GM21367 (cell line): ENCODE measurements around the gene DHFR.

Experiments used
- ATAC-seq: cut with Tn5 transposase; IDR thresholded peaks from one replicate; pipeline ENCODE4 v1.9.1; 2021; ENCODE audit not compliant: unreplicated experiment

Gene DHFR

DNA sequence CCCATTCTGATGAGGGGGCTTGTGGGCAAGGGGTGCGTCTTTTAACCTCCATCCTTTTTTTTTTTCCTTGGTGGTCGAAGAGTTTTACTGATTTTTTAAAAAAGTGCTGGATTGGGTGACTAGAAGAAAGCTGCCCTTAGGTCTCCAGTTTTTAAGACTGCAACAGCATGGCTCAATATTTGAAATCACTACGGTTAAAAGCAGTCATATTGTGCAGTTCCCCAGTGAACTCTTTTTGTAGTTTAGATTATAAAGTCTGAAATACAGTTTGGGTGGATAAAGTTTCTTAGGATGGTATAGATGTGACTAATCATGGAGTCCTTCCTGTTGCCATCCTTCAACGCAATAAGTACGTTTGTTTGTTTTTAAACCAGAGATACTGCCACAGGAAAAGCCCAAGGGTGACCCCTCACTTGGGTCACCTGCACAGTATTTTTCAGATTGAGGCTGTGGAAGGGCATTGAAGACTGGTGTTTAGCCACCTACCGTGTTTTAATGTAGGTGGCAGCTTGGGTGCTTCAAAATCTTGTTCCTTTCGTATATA, 520 bp upstream of the DHFR start:
- ATAC-seq, result no peak

GRCh38 chr5:80654054-80654390, 761 bp downstream of the DHFR start:
- ATAC-seq, result no peak

DNA sequence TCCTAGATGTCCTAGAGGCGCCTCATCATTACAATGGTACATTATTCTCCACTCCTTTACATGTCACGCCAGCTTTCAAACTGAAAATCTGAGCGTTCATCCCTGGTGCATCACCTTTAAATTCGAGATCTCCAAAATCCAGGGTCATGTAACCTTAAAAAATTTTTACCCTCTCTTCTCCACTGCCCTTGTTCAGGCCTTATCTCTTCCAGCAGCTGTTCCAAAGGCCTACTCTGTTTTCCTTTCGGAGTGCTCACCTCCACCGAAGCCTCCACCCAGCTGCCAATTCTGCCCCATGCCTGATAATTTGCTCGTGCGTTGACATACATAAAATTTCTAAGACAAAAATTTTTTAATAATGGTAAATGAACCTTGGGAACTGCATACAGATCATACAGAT, 1.3 kb downstream of the DHFR start:
- ATAC-seq, result no peak

DNA sequence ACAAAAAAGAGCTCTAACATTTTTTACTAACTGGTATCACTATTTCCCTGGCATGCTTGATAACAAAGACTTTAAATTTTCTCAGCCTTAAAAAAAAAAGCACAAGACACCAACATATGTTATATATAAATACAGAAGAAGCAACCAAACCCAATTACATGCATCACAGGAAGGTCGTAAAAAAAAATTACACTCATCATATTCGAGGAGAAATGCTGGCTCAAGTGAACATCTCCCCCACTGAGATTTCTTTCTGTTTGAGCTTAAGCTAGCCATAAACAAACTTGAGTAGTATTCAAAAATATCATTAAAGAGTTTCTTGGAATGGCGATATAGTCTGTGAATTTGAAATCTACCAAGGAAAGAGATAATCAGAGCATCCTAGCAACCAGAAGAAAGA, 7.9 kb downstream of the DHFR start:
- no peak for ATAC-seq

GRCh38 chr5:80644900-80645299, 9.9 kb downstream of the DHFR start:
- ATAC-seq, result no peak

DNA sequence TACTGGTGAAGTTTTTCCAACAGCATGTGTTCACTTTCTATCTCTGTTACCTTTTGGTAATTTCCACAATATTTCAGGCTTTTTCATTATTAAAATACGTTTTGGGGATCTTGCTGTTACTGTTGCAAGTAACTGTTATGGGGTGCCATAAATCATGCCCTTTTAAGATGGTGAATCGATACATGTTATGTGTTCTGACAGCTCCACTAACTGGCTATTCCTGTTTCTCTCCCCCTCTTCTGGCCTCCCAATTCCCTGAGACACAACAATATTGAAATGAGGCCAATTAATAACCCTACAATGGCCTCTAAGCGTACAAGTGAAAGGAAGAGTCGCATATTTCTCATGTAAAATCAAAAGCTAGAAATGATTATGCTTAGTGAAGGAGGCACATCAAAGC, 13.4 kb downstream of the DHFR start:
- no peak for ATAC-seq

GRCh38 chr5:80634193-80634592, 20.6 kb downstream of the DHFR start:
- ATAC-seq, result no peak

GRCh38 chr5:80632700-80633099, 22.1 kb downstream of the DHFR start:
- no peak for ATAC-seq

DNA sequence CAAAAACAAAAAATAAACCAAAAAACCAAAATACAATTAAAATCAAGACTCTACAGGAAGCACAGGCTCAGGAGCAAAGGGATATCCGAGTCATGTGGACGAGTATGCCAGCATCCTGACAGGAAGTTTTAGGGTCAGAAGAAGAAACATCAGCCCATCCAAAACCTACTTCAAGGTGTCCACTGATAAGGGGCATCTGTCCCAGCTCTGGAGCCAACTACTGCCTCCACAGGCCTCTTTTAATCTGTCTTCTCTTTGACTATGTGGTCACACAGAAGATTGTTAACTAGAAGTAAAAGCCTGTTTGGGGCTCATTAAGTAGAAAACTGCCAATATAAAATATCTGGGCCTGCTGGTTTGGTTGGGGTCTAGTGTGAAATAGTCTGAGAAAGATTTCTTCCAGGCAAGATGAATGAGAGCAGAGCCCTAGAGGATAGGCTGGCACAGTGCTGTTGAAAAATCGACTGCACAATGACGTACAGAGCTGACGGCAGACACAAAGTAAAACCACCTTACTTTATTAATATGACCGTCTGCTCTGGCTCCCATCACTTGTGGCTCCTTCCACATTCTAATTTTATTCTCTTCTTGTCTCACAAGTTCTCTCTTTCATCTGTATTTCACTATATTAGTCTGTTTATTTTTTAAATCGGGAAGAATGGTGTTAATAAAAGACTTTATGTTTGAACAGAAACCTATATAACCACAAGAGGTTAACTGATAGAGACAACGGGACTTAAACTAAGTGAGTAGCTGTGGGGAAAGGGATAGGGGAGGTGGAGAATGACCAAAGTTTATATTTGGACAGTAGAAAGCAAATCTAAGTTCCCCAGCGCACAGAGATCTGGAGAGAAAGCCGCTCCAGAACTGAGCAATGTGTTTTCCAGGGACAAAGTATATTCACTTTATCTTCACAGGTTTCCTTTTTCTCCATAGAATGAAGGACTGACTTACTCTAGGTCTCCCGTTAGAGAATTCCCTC, 23.2 kb downstream of the DHFR start:
- ATAC-seq, result no peak

DNA sequence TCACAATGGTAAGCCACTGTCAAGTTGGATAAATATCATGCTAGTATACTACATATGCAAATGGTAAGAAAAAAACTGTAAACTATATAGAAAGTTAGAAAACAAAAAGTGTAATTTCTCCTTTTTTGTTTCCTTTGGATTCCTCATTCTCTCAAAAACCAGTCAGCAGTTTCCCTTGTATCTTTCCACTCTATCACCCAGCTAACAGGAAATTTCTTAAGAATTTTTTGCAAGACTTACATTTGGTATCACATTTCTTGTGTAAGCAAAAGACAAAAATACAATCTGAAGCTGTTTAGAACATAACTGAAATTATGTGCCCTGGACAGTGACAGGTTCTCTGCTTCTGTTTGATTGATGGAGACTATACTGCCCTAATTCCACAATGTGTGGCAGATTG, 25.5 kb downstream of the DHFR start:
- no peak for ATAC-seq

DNA sequence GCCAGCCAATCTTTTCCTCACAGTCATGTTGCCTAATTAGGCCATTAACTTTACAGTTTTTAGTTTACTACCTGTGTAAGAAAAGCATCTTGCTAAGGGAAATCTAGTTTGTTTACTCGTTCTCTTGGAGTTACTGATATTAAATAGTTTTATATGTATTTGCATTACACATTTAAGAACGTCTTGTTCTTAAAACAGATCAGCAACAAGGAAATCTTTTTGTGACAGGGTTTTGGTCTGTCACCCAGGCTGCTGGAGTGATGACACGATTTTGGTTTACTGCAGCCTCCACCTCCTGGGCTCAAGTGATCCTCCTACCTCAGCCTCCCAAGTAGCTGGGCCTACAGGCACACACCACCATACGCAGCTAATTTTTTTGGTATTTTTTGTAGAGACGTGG, 29.6 kb downstream of the DHFR start:
- ATAC-seq, result no peak

GRCh38 chr5:80623999-80624398, 30.8 kb downstream of the DHFR start:
- no peak for ATAC-seq

DNA sequence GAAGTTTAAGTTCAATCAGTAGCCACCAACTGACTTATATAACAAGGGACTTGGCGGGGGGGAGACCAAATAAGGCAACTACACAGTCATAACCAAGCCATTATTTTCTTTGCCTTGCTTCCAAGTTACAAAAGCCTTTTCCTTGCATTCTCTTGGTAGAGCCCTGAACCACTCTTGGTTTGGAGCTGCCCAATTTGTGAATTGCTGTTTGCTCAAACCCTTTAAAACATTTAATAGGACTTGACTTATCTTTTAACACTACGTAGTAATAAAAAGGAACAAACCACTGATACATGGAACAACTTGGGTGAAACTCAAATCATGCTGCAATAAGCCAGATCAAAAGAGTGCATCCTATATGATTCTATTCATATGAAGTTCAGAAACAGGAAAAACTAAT, 32.0 kb downstream of the DHFR start:
- no peak for ATAC-seq

- no peak for ATAC-seq
Measured at GRCh38 chr5:80620211-80620610, 34.6 kb downstream of the DHFR start.

- no peak for ATAC-seq
Measured at GRCh38 chr5:80619086-80619485, 35.7 kb downstream of the DHFR start.

- ATAC-seq, result no peak
Measured at GRCh38 chr5:80618438-80618837, 36.3 kb downstream of the DHFR start.

- no peak for ATAC-seq
Measured at GRCh38 chr5:80615266-80615914, 39.4 kb downstream of the DHFR start.

DNA sequence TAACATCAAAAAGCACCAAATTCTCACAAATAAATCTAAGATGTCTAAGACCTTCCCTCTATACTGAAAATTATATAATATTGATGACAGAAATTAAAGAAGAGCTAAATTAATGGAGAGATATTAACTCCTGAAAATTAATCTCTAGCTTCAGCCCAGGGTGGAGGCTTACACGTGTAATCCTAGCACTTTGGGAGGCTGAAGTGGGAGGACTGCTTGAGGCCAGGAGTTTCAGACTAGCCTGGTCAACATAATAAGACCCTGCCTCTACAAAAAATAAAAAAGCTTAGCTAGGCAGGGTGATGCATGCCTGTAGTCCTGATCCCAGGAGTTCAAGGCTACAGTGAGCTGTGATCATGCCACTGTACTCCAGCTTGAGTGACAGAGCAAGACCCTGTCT, 45.1 kb downstream of the DHFR start:
- no peak for ATAC-seq

DNA sequence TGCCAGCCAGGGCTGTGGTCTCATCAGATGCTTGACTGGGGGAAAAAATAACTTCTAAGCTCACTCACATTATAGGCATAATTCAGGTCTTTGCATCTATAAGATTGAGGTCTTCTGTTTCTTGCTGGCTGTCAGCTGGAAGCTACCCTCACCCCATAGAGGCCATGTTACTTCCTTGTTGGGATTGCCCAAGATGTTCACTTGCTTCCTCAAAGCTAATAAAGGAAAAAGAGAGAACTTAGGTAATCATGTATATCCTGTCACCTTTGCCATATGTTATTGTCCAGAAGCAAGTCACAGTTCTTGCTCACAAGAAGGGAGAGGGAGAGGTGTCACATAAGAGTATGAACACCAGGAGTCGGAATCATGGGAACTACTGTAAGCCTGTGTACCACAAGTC, 46.1 kb downstream of the DHFR start:
- no peak for ATAC-seq

GRCh38 chr5:80607832-80608231, 47.0 kb downstream of the DHFR start:
- peak; percentile 74 for ATAC-seq

DNA sequence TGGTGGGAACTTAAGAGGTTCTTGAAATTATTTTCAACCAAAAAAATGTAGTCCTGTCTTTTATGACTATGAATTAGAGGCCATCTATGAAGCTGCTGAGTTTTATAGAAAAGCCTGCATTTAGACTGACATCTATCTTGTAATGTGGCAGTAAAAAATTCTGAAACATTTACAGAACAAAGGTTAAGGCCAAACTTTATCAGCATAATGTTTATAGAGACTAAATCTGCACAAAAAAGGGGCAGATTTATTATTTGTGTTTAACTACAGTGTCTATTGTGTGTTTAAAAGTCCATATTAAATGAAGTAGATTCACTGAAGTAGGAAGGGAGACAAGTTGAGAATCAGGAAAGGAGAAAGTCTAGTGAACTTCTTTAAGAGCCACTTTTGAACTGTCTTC, 47.4 kb downstream of the DHFR start:
- no peak for ATAC-seq
